AG08396 (cell line): ENCODE results near the gene AIFM3.

Source experiments
- DNase-seq: peaks from one replicate; pipeline ENCODE4 v3.0.0; 2012; ENCODE audit warnings: low spot score, mixed read lengths

Gene AIFM3

DNA sequence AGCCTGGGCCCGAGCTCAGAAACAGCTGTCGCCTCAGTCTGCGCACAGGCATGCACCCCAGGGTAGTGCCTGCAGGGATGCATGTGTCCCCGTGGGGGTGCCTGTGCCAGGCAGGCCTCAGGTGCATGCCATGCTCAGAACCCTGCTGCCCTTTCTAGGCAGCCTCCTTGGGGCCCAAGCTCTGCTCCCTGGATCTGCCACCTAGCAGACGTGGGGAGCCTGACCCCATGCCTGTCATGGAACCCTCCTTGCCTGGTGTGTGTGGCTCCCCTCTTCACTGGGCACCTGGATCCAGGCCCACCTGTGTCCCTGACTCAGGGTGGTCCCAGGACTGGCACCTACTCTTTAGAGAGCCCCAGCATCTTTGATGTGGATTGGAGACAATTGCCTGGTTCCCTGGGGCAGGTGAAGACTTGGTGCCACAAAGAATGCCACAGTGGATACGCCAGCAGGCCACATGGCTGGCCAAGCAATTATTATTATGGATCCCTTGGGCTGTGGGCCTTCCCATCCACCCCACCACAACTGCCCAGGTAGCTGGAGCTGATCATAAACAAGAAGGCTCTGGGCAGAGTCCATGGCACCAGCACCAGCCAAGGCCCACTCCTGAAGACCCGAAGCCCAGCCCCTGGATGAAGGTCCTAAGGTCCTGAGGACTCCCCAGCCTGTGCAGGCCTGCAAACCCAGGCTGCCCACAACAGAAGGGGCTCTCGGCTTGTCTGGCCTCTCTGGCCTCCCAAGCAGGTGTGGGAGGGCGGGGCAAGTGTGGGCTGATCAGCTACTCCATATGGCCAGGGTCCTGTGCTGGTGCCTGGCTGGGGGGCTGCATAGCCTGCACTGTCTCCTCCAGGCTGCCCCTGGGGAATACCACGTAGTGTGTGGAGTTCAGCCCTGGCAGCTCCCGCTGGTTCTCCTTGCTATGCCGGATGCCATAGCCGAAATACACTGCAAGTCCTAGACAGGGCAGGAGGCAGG is 61.5 kb downstream of the AIFM3 start:
- no peak for DNase-seq

GRCh38 chr22:21029486-21030025 is 62.5 kb downstream of the AIFM3 start:
- no peak for DNase-seq

- no peak for DNase-seq
Observed at GRCh38 chr22:21030032-21030431, 63.0 kb downstream of the AIFM3 start.
